HCT116 (cell line): ENCODE data around the gene ZFP36. TPM values are rescaled to one million over a fixed set of nuclear protein-coding genes. Genes with fewer than 3 reads are reported as not detected.
A peak's percentile ranks its signal among the peaks of the same experiment; 100 is the strongest.

ENCODE experiments used
- ATAC-seq: fragments of 200-7000 bp; cut with Tn5 transposase; 2 replicates; pipeline ENCODE4 v1.9.1; 2020; ENCODE audit warnings: mild to moderate bottlenecking, moderate library complexity
- BruUV-seq: library from RNA; stranded (reverse); fragments of 400-500 nt; replicated peaks from 2 replicates; lab custom pipeline; 2021; lab: Mats Ljungman, UMichigan
- CTCF ChIA-PET: fragments of 300-600 bp; sonication (Branson Sonifier 250); formaldehyde crosslinking; loops from one replicate; lab custom pipeline; 2021; ENCODE audit warnings: antibody characterized with exemption; lab: Charles Lee
- POLR2A ChIA-PET: fragments of 300-600, 350-600 bp; sonication (Branson Sonifier 250); formaldehyde crosslinking; loops from one replicate; lab custom pipeline; 2021; ENCODE audit warnings: antibody characterized with exemption; lab: Charles Lee
- RAD21 ChIA-PET, 2 experiments: fragments of 300-600 bp; sonication (Branson Sonifier 250); formaldehyde crosslinking; loops; one replicate each; lab custom pipeline; 2023; ENCODE audit warnings: low total read pairs in 2 of 2; ENCODE audit not compliant: uncharacterized antibody in 2 of 2, unreplicated experiment in 2 of 2, low non-redundant PET in 1 of 2; lab: Charles Lee
- DNase-seq: peaks from one replicate; pipeline ENCODE4 v3.0.0-alpha.2; 2010; ENCODE audit warnings: low read depth, low spot score
- H2AFZ ChIP-seq: fragments of 200-600 bp; shearing (Covaris generic), sonication (generic); 2 replicates; pipeline ENCODE4 v1.6.1; 2017; ENCODE audit warnings: low read depth, mixed run types, mixed read lengths, antibody characterized with exemption, low read length; ENCODE audit not compliant: poor library complexity, severe bottlenecking
- H3K27ac ChIP-seq: 2 replicates; pipeline ENCODE4 v1.5.1; 2012; ENCODE audit warnings: low read depth, low read length
- H3K27me3 ChIP-seq: fragments of 200-600 bp; sonication (generic); 2 replicates; pipeline ENCODE4 v1.6.1; 2016; ENCODE audit warnings: mixed run types, low read length, mixed read lengths; ENCODE audit not compliant: insufficient read depth
- H3K36me3 ChIP-seq, 2 experiments: fragments of 200-500 bp in 1 of 2; fragments of 200-600 bp in 1 of 2; sonication (Bioruptor generic) in 1 of 2; sonication (generic) in 1 of 2; 2 replicates each; pipeline versions ENCODE4 v1.5.1 to v1.6.1; 2014 to 2016; ENCODE audit warnings: low read length in 2 of 2, inconsistent platforms in 1 of 2, mixed read lengths in 1 of 2, mixed run types in 1 of 2; ENCODE audit not compliant: insufficient read depth in 2 of 2, control insufficient read depth in 1 of 2
- H3K4me1 ChIP-seq, 2 experiments: fragments of 200-600 bp in 1 of 2; sonication (generic) in 1 of 2; 2 replicates each; pipeline versions ENCODE4 v1.5.1 to v1.6.1; 2012 to 2017; ENCODE audit warnings: low read length in 2 of 2, inconsistent platforms in 1 of 2, mild to moderate bottlenecking in 1 of 2, mixed read lengths in 1 of 2, mixed run types in 1 of 2, moderate library complexity in 1 of 2; ENCODE audit not compliant: insufficient read depth in 2 of 2, control insufficient read depth in 1 of 2
- H3K4me2 ChIP-seq: fragments of 200-600 bp; sonication (generic); 2 replicates; pipeline ENCODE4 v1.6.1; 2017; ENCODE audit warnings: mixed run types, low read length, mixed read lengths
- H3K4me3 ChIP-seq, 2 experiments: fragments of 200-600 bp in 1 of 2; sonication (generic) in 1 of 2; replicated peaks in 1 of 2; 2 replicates each; pipeline ENCODE4 v1.5.1; 2011 to 2016; ENCODE audit warnings: low read length in 2 of 2, control low read depth in 1 of 2, low read depth in 1 of 2, mild to moderate bottlenecking in 1 of 2, mixed read lengths in 1 of 2, mixed run types in 1 of 2
- H3K79me2 ChIP-seq: fragments of 200-600 bp; sonication (generic); 2 replicates; pipeline ENCODE4 v1.6.1; 2017; ENCODE audit warnings: mild to moderate bottlenecking, mixed run types, low read length, moderate library complexity, mixed read lengths; ENCODE audit not compliant: insufficient read depth
- H3K9ac ChIP-seq: fragments of 200-600 bp; sonication (generic); 2 replicates; pipeline ENCODE4 v1.6.1; 2016; ENCODE audit warnings: low read length, mixed read lengths
- H3K9me2 ChIP-seq: fragments of 200-600 bp; sonication (generic), shearing (Covaris generic); 2 replicates; pipeline ENCODE4 v1.6.1; 2017; ENCODE audit warnings: mixed run types, mild to moderate bottlenecking, moderate library complexity; ENCODE audit not compliant: insufficient read depth
- H3K9me3 ChIP-seq, 2 experiments: fragments of 200-500 bp in 1 of 2; fragments of 200-600 bp in 1 of 2; sonication (Bioruptor generic) in 1 of 2; sonication (generic) in 1 of 2; 2 replicates each; pipeline ENCODE4 v1.6.1; 2014 to 2017; ENCODE audit warnings: low read length in 2 of 2, mixed read lengths in 2 of 2, inconsistent platforms in 1 of 2, low read depth in 1 of 2, mild to moderate bottlenecking in 1 of 2, mixed run types in 1 of 2, moderate library complexity in 1 of 2; ENCODE audit not compliant: control insufficient read depth in 1 of 2, insufficient read depth in 1 of 2
- H4K20me1 ChIP-seq: fragments of 200-600 bp; sonication (generic), shearing (Covaris generic); 2 replicates; pipeline ENCODE4 v1.6.1; 2017; ENCODE audit warnings: mixed run types, mild to moderate bottlenecking, moderate library complexity; ENCODE audit not compliant: insufficient read depth
- JUND ChIP-seq: IDR thresholded peaks from 2 replicates; pipeline ENCODE4 v1.6.1; 2012
- REST ChIP-seq: IDR thresholded peaks from 2 replicates; pipeline ENCODE4 v1.6.1; 2012; ENCODE audit warnings: low read depth
- TCF7L2 ChIP-seq: IDR thresholded peaks from 2 replicates; pipeline ENCODE4 v1.7.0; 2011; ENCODE audit warnings: borderline replicate concordance, inconsistent platforms; ENCODE audit not compliant: insufficient read depth, insufficient read length; ENCODE audit errors: extremely low read depth
- ZBTB33 ChIP-seq: IDR thresholded peaks from 2 replicates; pipeline ENCODE4 v1.6.1; 2011; ENCODE audit warnings: mild to moderate bottlenecking, low read length, moderate library complexity; ENCODE audit not compliant: insufficient replicate concordance; ENCODE audit errors: extremely low read depth
- intact Hi-C: fragments of 100-400 bp; cut with micrococcal nuclease; formaldehyde crosslinking; loops from 2 replicates; pipeline ENCODE4 v1.10.0; 2022
- total RNA-seq: library from RNA; stranded (reverse); gene quantifications from one replicate; pipeline ENCODE4 v1.2.1, GENCODE V29; 2021; ENCODE audit not compliant: unreplicated experiment

The ZFP36 gene
- total RNA-seq, 1 experiment from 2014 or later: 131 TPM

GRCh38 chr19:39390451-39390750, 16.2 kb upstream of the ZFP36 start:
- Histone ChIP-seq H3K79me2 (peaks cover 39% of the 10 kb centered on the region), H3K9me3 (no peaks in the 10 kb centered on the region)
- peak; percentile 56 for ATAC-seq
- TSS peak; percentile 61 for BruUV-seq
- TF ChIP-seq REST (no peak), ZBTB33 (no peak), JUND (no peak), TCF7L2 (no peak)
- TF ChIP-seq, all 23 proteins: peak for 0
- peak overlapping the region; percentile 90 for H3K9ac ChIP-seq
- H3K9me2 ChIP-seq: no peaks in the 10 kb centered on the region
- no peaks in the 10 kb centered on the region for H4K20me1 ChIP-seq
- peak overlapping the region; percentile 76 for H3K4me2 ChIP-seq
- peak; percentile 84 for DNase-seq
- peaks cover 14% of the 10 kb centered on the region in 2 experiments for H3K4me1 ChIP-seq
- peaks cover 25 to 39% of the 10 kb centered on the region in 2 experiments; a peak in 3 of 4 replicates for H3K36me3 ChIP-seq
- H3K4me3 ChIP-seq: peak overlapping the region; percentile 91 to 100
- ChIA-PET RAD21 (no interaction called here), CTCF (interaction anchor here (1.1 to 2.2 kb wide), 4 partner anchors 21 to 42 kb away, joined by 3 to 8 read pairs (median 4); partner anchors contain the start of gene PLEKHG2), POLR2A (interaction anchor here (0.6 to 2.2 kb wide), 14 partner anchors 11 to 1448 kb away, joined by 3 to 39 read pairs (median 6); partner anchors contain the start of genes RPS16, SAMD4B, SUPT5H and ZFP36)
- peak overlapping the region; percentile 96 for H3K27ac ChIP-seq
- intact Hi-C loops: loop anchor here (2.0 to 5.0 kb wide), 2 partner anchors 40 to 178 kb away; no protein-coding TSS in a partner anchor
- H2AFZ ChIP-seq: no peak overlapping the region
- no peaks in the 10 kb centered on the region for H3K27me3 ChIP-seq
